Measurements from ENCODE around the gene SPIB.

- no peak for TF ChIP-seq POLR2A (IDR thresholded peaks at IDR 0.05)
- TF ChIP-seq, protein P1, sequence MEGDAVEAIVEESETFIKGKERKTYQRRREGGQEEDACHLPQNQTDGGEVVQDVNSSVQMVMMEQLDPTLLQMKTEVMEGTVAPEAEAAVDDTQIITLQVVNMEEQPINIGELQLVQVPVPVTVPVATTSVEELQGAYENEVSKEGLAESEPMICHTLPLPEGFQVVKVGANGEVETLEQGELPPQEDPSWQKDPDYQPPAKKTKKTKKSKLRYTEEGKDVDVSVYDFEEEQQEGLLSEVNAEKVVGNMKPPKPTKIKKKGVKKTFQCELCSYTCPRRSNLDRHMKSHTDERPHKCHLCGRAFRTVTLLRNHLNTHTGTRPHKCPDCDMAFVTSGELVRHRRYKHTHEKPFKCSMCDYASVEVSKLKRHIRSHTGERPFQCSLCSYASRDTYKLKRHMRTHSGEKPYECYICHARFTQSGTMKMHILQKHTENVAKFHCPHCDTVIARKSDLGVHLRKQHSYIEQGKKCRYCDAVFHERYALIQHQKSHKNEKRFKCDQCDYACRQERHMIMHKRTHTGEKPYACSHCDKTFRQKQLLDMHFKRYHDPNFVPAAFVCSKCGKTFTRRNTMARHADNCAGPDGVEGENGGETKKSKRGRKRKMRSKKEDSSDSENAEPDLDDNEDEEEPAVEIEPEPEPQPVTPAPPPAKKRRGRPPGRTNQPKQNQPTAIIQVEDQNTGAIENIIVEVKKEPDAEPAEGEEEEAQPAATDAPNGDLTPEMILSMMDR (IDR thresholded peaks at IDR 0.05) = no peak
- TF ChIP-seq EP300 (IDR thresholded peaks at IDR 0.05) = no peak
Observed at GRCh38 chr19:50475101-50475568, 56.4 kb downstream of the SPIB start.
